Measurements from ENCODE around the gene ARID5A.

Gene ARID5A

GRCh38 chr2:96526615-96527285 is 9.8 kb upstream of the ARID5A start:
- no peak for DNase-seq (ENCODE audit: low spot score)

- DNase-seq (ENCODE audit: low spot score): no peak
Measured at GRCh38 chr2:96527286-96528005, 9.1 kb upstream of the ARID5A start.

GRCh38 chr2:96528006-96528699 is 8.4 kb upstream of the ARID5A start:
- DNase-seq (ENCODE audit: low spot score): no peak

GRCh38 chr2:96528700-96529375 is 7.7 kb upstream of the ARID5A start:
- no peak for DNase-seq (ENCODE audit: low spot score)

GRCh38 chr2:96529376-96530143 is 7.0 kb upstream of the ARID5A start:
- DNase-seq (ENCODE audit: low spot score): no peak

GRCh38 chr2:96530144-96530430 is 6.5 kb upstream of the ARID5A start:
- DNase-seq (ENCODE audit: low spot score): no peak

GRCh38 chr2:96530474-96531357 is 5.8 kb upstream of the ARID5A start:
- DNase-seq (ENCODE audit: low spot score): no peak

GRCh38 chr2:96531366-96531765 is 5.2 kb upstream of the ARID5A start:
- no peak for DNase-seq (ENCODE audit: low spot score)

- peak; percentile 76 for DNase-seq (ENCODE audit: low spot score)
Measured at GRCh38 chr2:96531872-96532505, 4.6 kb upstream of the ARID5A start.

GRCh38 chr2:96532641-96533291 is 3.8 kb upstream of the ARID5A start:
- DNase-seq (ENCODE audit: low spot score): no peak

GRCh38 chr2:96533292-96534073 is 3.1 kb upstream of the ARID5A start:
- no peak for DNase-seq (ENCODE audit: low spot score)

GRCh38 chr2:96534141-96534540 is 2.4 kb upstream of the ARID5A start:
- no peak for DNase-seq (ENCODE audit: low spot score)

- DNase-seq (ENCODE audit: low spot score): no peak
Measured at GRCh38 chr2:96534701-96535181, 1.8 kb upstream of the ARID5A start.

- no peak for DNase-seq (ENCODE audit: low spot score)
Measured at GRCh38 chr2:96535331-96535730, 1.2 kb upstream of the ARID5A start.

- DNase-seq (ENCODE audit: low spot score): no peak
Measured at GRCh38 chr2:96537066-96537733, 648 bp downstream of the ARID5A start.

- DNase-seq (ENCODE audit: low spot score): no peak
Measured at GRCh38 chr2:96537734-96538486, 1.4 kb downstream of the ARID5A start.

GRCh38 chr2:96538487-96539214 is 2.1 kb downstream of the ARID5A start:
- DNase-seq (ENCODE audit: low spot score): no peak

Data from SK-N-DZ (cell line).